ENCODE results near the gene FAM135A.

DNA sequence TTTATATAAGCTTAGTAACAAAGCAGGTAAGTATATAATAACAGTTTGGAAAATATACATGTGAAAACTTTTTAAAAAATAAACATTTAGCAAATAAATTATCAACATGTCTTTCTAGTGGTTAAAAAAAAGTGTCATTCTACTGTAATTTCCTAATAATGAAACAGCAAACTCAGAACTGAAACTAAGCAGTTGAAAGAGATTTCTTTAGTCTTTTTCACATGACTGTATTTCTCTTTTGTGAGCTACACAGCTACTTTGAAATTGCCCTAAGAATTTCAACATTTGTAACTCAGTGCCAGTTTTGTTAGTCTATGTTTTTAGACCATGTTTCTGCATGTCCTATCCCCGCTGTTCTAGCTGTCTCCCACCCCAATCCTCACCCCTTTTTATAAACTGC lies 125.1 kb downstream of the FAM135A start:
- no peak for TF ChIP-seq POLR2A (IDR thresholded peaks at IDR 0.05)
- TF ChIP-seq EP300 (IDR thresholded peaks at IDR 0.05) = no peak
- TF ChIP-seq, protein P1, sequence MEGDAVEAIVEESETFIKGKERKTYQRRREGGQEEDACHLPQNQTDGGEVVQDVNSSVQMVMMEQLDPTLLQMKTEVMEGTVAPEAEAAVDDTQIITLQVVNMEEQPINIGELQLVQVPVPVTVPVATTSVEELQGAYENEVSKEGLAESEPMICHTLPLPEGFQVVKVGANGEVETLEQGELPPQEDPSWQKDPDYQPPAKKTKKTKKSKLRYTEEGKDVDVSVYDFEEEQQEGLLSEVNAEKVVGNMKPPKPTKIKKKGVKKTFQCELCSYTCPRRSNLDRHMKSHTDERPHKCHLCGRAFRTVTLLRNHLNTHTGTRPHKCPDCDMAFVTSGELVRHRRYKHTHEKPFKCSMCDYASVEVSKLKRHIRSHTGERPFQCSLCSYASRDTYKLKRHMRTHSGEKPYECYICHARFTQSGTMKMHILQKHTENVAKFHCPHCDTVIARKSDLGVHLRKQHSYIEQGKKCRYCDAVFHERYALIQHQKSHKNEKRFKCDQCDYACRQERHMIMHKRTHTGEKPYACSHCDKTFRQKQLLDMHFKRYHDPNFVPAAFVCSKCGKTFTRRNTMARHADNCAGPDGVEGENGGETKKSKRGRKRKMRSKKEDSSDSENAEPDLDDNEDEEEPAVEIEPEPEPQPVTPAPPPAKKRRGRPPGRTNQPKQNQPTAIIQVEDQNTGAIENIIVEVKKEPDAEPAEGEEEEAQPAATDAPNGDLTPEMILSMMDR (IDR thresholded peaks at IDR 0.05) = no peak

All from suprapubic skin (tissue), 3 donors.